ENCODE results near the gene MYBPC2. TPM values are rescaled to one million over a fixed set of nuclear protein-coding genes. Genes with fewer than 3 reads are reported as not detected.

Gene MYBPC2
- total and polyA plus RNA-seq, 2 experiments from 2014 or later: not detected

- DNase-seq: no peak
- Histone ChIP-seq H3K9ac (no peak overlapping the region), H2AFZ (no peak overlapping the region), H3K4me2 (ENCODE audit: unreplicated experiment) (no peak overlapping the region), H3K9me3 (ENCODE audit: low read depth) (no peaks in the 10 kb centered on the region), H3K36me3 (ENCODE audit: low read depth) (no peaks in the 10 kb centered on the region), H3K9me2 (ENCODE audit: insufficient read depth) (no peaks in the 10 kb centered on the region), H3K4me1 (ENCODE audit: insufficient read depth) (no peaks in the 10 kb centered on the region), H3K27me3 (replicated peaks; ENCODE audit: insufficient read depth) (no peaks in the 10 kb centered on the region), H3K27ac (no peak overlapping the region), H4K20me1 (ENCODE audit: insufficient read depth) (no peaks in the 10 kb centered on the region), H3K79me2 (ENCODE audit: insufficient read depth) (no peaks in the 10 kb centered on the region), H3F3A (ENCODE audit: insufficient read depth) (no peaks in the 10 kb centered on the region), H3K4me3 (no peak overlapping the region)
- 56 to 61% methylated on average over 25 to 29 of the region's 29 CpGs for WGBS, 2 experiments (ENCODE audit: low coverage in 1 of 2, low lambda C conversion rate in 2 of 2, missing lambda C conversion rate in 2 of 2)
- TF ChIP-seq EZH2phosphoT487 (IDR thresholded peaks at IDR 0.05; ENCODE audit: insufficient read depth, low read depth): no peak
- no peak for TF ChIP-seq EZH2 (IDR thresholded peaks at IDR 0.05; ENCODE audit: insufficient read depth, poor library complexity, severe bottlenecking)
- in situ Hi-C loops (cut with MboI): no loop called here
Observed at GRCh38 chr19:50475736-50476223, 43.1 kb downstream of the MYBPC2 start.

DNA sequence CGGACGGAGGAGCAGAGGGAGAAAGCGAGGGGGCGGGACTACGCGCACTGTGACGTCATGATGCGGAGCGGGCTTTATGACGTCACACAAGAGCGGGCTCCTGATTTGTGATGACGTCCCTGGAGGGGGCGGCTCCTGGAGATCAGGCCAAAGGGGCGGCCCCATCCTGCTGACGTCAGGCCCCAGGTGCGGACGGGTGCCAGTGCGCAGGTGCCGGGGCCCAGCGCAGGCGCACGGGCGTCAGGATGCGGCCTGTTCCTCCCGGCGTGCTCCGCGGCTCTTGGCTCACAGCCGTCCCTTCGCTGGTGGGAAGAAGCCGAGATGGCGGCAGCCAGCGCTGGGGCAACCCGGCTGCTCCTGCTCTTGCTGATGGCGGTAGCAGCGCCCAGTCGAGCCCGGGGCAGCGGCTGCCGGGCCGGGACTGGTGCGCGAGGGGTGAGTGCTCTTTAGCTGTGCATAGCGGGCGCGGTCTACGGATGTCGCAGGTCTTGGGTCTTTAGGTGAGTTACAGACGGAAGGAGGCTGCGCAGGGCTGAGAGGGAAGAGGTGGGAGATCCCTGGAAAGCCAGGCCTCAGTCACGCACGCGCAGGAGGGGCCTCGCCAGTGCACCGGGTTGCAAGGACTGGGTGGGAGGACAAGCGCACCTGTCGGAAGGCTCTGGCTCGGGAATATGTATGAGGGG is 43.7 kb downstream of the MYBPC2 start, which contains the start of the genes EMC10 and GARIN5A:
Gene EMC10, plus strand, starts transcription at position 284 of the 683 bp plus-strand sequence. Its CDS starts 38 bp downstream, at position 322.
Gene GARIN5A, minus strand, starts transcription at position 625 of the 683 bp plus-strand sequence. Its CDS starts 460 bp downstream, at position 165.
- Histone ChIP-seq H3K9ac (peak within 1 kb of the TSS; percentile 77), H3K36me3 (ENCODE audit: low read depth) (no peaks in the 10 kb centered on the region), H2AFZ (peak within 1 kb of the TSS; percentile 98), H3K4me1 (ENCODE audit: insufficient read depth) (no peaks in the 10 kb centered on the region), H3K27me3 (replicated peaks; ENCODE audit: insufficient read depth) (no peaks in the 10 kb centered on the region), H3K4me3 (peak within 1 kb of the TSS; percentile 83), H4K20me1 (ENCODE audit: insufficient read depth) (no peaks in the 10 kb centered on the region), H3K9me2 (ENCODE audit: insufficient read depth) (no peaks in the 10 kb centered on the region), H3K27ac (no peak within 1 kb of the TSS), H3F3A (ENCODE audit: insufficient read depth) (no peaks in the 10 kb centered on the region), H3K9me3 (ENCODE audit: low read depth) (no peaks in the 10 kb centered on the region), H3K79me2 (ENCODE audit: insufficient read depth) (no peaks in the 10 kb centered on the region), H3K4me2 (ENCODE audit: unreplicated experiment) (peak within 1 kb of the TSS; percentile 79)
- TF ChIP-seq EZH2phosphoT487 (IDR thresholded peaks at IDR 0.05; ENCODE audit: insufficient read depth, low read depth) (no peak), EZH2 (IDR thresholded peaks at IDR 0.05; ENCODE audit: insufficient read depth, poor library complexity, severe bottlenecking) (no peak)
- in situ Hi-C loops (cut with MboI): no loop called here
- peak; percentile 89 for DNase-seq
- 2 to 5% methylated on average over 52 to 58 of the region's 58 CpGs for WGBS, 2 experiments (ENCODE audit: low coverage in 1 of 2, low lambda C conversion rate in 2 of 2, missing lambda C conversion rate in 2 of 2)

GRCh38 chr19:50476907-50477238 is 44.2 kb downstream of the MYBPC2 start:
- H3K27ac ChIP-seq: no peak overlapping the region
- H3K79me2 ChIP-seq (ENCODE audit: insufficient read depth): no peaks in the 10 kb centered on the region
- DNase-seq: no peak
- in situ Hi-C loops (cut with MboI): no loop called here
- no peaks in the 10 kb centered on the region for H3K4me1 ChIP-seq (ENCODE audit: insufficient read depth)
- H3K9me3 ChIP-seq (ENCODE audit: low read depth): no peaks in the 10 kb centered on the region
- WGBS, 2 experiments (ENCODE audit: low coverage in 1 of 2, low lambda C conversion rate in 2 of 2, missing lambda C conversion rate in 2 of 2): 1 to 5% methylated on average over 16 to 20 of the region's 20 CpGs
- no peaks in the 10 kb centered on the region for H3K27me3 ChIP-seq (replicated peaks; ENCODE audit: insufficient read depth)
- no peaks in the 10 kb centered on the region for H4K20me1 ChIP-seq (ENCODE audit: insufficient read depth)
- peak overlapping the region; percentile 98 for H2AFZ ChIP-seq
- H3K9ac ChIP-seq: peak overlapping the region; percentile 77
- no peaks in the 10 kb centered on the region for H3F3A ChIP-seq (ENCODE audit: insufficient read depth)
- no peaks in the 10 kb centered on the region for H3K9me2 ChIP-seq (ENCODE audit: insufficient read depth)
- peak overlapping the region; percentile 79 for H3K4me2 ChIP-seq (ENCODE audit: unreplicated experiment)
- H3K36me3 ChIP-seq (ENCODE audit: low read depth): no peaks in the 10 kb centered on the region
- peak overlapping the region; percentile 83 for H3K4me3 ChIP-seq
- TF ChIP-seq EZH2phosphoT487 (IDR thresholded peaks at IDR 0.05; ENCODE audit: insufficient read depth, low read depth) (no peak), EZH2 (IDR thresholded peaks at IDR 0.05; ENCODE audit: insufficient read depth, poor library complexity, severe bottlenecking) (no peak)

DNA sequence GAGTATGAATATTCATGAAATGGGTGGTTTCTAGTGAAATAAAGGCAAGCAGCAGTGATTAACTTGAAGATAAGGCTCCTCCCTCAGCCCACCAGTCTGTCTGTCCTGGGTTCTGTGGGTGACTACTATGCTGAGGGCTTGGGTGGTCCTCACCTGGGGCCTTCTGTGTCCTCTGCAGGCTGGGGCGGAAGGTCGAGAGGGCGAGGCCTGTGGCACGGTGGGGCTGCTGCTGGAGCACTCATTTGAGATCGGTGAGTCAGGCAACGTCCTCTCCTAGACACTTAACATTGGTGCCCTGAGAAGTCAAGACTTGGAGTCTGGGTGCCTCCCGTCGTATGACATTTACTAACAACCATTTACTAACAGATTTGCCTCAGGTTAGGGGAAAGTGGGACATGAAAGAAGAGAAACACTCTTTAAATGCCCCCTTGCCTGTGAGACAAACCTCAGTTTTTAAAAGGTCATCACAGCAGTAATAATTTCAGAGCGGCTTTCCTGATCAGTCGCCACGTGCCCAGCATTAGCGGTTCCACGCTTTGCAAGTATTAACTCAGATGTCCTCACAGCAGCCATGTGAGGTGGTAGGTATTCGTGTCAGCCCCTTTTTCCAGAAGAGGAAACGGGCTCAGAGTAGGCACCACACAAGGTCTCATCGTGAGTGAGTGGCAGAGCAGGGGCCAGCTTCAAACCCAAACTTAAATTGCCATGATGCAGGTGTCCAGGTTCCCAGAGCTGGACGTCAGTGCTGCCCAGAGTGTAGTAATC is 45.2 kb downstream of the MYBPC2 start:
- Histone ChIP-seq H3K27me3 (replicated peaks; ENCODE audit: insufficient read depth) (no peaks in the 10 kb centered on the region), H2AFZ (no peak overlapping the region), H3F3A (ENCODE audit: insufficient read depth) (no peaks in the 10 kb centered on the region), H4K20me1 (ENCODE audit: insufficient read depth) (no peaks in the 10 kb centered on the region), H3K9me3 (ENCODE audit: low read depth) (no peaks in the 10 kb centered on the region), H3K4me3 (no peak overlapping the region), H3K4me1 (ENCODE audit: insufficient read depth) (no peaks in the 10 kb centered on the region), H3K79me2 (ENCODE audit: insufficient read depth) (no peaks in the 10 kb centered on the region), H3K9me2 (ENCODE audit: insufficient read depth) (no peaks in the 10 kb centered on the region), H3K9ac (no peak overlapping the region), H3K36me3 (ENCODE audit: low read depth) (no peaks in the 10 kb centered on the region), H3K4me2 (ENCODE audit: unreplicated experiment) (peak overlapping the region; percentile 79), H3K27ac (no peak overlapping the region)
- no peak for TF ChIP-seq EZH2 (IDR thresholded peaks at IDR 0.05; ENCODE audit: insufficient read depth, poor library complexity, severe bottlenecking)
- TF ChIP-seq EZH2phosphoT487 (IDR thresholded peaks at IDR 0.05; ENCODE audit: insufficient read depth, low read depth): no peak
- WGBS, 2 experiments (ENCODE audit: low coverage in 1 of 2, low lambda C conversion rate in 2 of 2, missing lambda C conversion rate in 2 of 2): 85 to 89% methylated on average over 17 of the region's 17 CpGs
- DNase-seq: no peak
- in situ Hi-C loops (cut with MboI): no loop called here

Data from GM23248 (cell line).